HepG2 (cell line): ENCODE data around the gene PRR12. TPM values are rescaled to one million over a fixed set of nuclear protein-coding genes. Genes with fewer than 3 reads are reported as not detected.

ENCODE experiments used
- ATAC-seq: fragments of 200-7000 bp; cut with Tn5 transposase; 3 replicates; pipeline ENCODE4 v1.9.1; 2020; ENCODE audit warnings: mild to moderate bottlenecking, moderate library complexity
- BruUV-seq: library from RNA; stranded (reverse); fragments of 400-500 nt; replicated peaks from 2 replicates; lab custom pipeline; 2021; lab: Mats Ljungman, UMichigan
- CTCF ChIA-PET: fragments of 300-600 bp; formaldehyde crosslinking; extraction: SDS; loops from one replicate; lab custom pipeline; 2021; ENCODE audit warnings: low total read pairs, inconsistent platforms, low intra/inter-chr PET ratio; lab: Yijun Ruan, JAX
- POLR2A ChIA-PET: fragments of 350-600 bp; sonication (Branson Sonifier 250); formaldehyde crosslinking; loops from one replicate; lab custom pipeline; 2020; ENCODE audit warnings: antibody characterized with exemption, inconsistent platforms; lab: Yijun Ruan, JAX
- DNase-seq: peaks from one replicate; pipeline ENCODE4 v3.0.0-alpha.2; 2015; ENCODE audit warnings: low spot score
- FAIRE-seq: peaks from 3 replicates; lab custom pipeline; 2011; peaks lifted over from hg19 to GRCh38; lab: Jason Lieb, UNC
- H2AFZ ChIP-seq: one replicate; pipeline ENCODE4 v1.6.1; 2011; ENCODE audit warnings: low read length, inconsistent platforms
- H3K27ac ChIP-seq: fragments of 300-600 bp; 3 replicates; pipeline ENCODE4 v1.8.0; 2011; ENCODE audit warnings: mixed run types, mild to moderate bottlenecking, mixed read lengths, low read length, inconsistent platforms; ENCODE audit not compliant: insufficient read depth; ENCODE audit errors: extremely low read length
- H3K27me3 ChIP-seq, 2 experiments: fragments of 200-600 bp in 1 of 2; 2 replicates in 1 of 2; 3 replicates in 1 of 2; pipeline versions ENCODE4 v1.6.0 to v1.8.0; 2011; ENCODE audit warnings: low read length in 2 of 2, mild to moderate bottlenecking in 2 of 2, moderate library complexity in 2 of 2, inconsistent platforms in 1 of 2; ENCODE audit not compliant: insufficient read depth in 2 of 2, control insufficient read depth in 1 of 2
- H3K36me3 ChIP-seq, 2 experiments: fragments of 200-600 bp in 1 of 2; replicated peaks in 1 of 2; 2 replicates in 1 of 2; 3 replicates in 1 of 2; pipeline versions ENCODE4 v1.5.1 to v1.8.0; 2011; ENCODE audit warnings: low read length in 2 of 2, inconsistent platforms in 1 of 2; ENCODE audit not compliant: insufficient read depth in 2 of 2, control insufficient read depth in 1 of 2
- H3K4me1 ChIP-seq: 2 replicates; pipeline ENCODE4 v1.5.1; 2012; ENCODE audit warnings: low read length, inconsistent platforms; ENCODE audit not compliant: insufficient read depth
- H3K4me2 ChIP-seq: 2 replicates; pipeline ENCODE4 v1.6.0; 2011; ENCODE audit warnings: low read depth, low read length, inconsistent platforms
- H3K4me3 ChIP-seq, 3 experiments: fragments of 200-600 bp in 1 of 3; sonication (generic), shearing (Covaris generic) in 1 of 3; replicated peaks in 1 of 3; 2 replicates each; pipeline ENCODE4 v1.5.1; 2011 to 2016; ENCODE audit warnings: low read length in 3 of 3, inconsistent platforms in 2 of 3, low read depth in 2 of 3, mild to moderate bottlenecking in 2 of 3, control low read depth in 1 of 3, mixed read lengths in 1 of 3; ENCODE audit not compliant: insufficient read depth in 1 of 3
- H3K79me2 ChIP-seq: one replicate; pipeline ENCODE4 v1.6.1; 2011; ENCODE audit warnings: low read length, inconsistent platforms; ENCODE audit not compliant: insufficient read depth
- H3K9ac ChIP-seq: 2 replicates; pipeline ENCODE4 v1.6.0; 2011; ENCODE audit warnings: mild to moderate bottlenecking, low read depth, low read length, inconsistent platforms; ENCODE audit not compliant: insufficient read depth
- H3K9me3 ChIP-seq: 2 replicates; pipeline ENCODE4 v1.5.1; 2012; ENCODE audit warnings: mild to moderate bottlenecking, low read length
- H4K20me1 ChIP-seq: 2 replicates; pipeline ENCODE4 v1.6.0; 2011; ENCODE audit warnings: inconsistent platforms, mild to moderate bottlenecking, low read length, moderate library complexity; ENCODE audit not compliant: insufficient read depth
- KDM5B ChIP-seq: sonication (generic); formaldehyde crosslinking; IDR thresholded peaks from 2 replicates; pipeline ENCODE4 v1.4.0; 2020; ENCODE audit warnings: missing genetic modification reagents, mild to moderate bottlenecking, borderline replicate concordance
- PAX8 ChIP-seq: sonication (generic); formaldehyde crosslinking; IDR thresholded peaks from 2 replicates; pipeline ENCODE4 v1.8.0; 2022; ENCODE audit warnings: mild to moderate bottlenecking, missing genetic modification reagents, borderline replicate concordance
- SMARCE1 ChIP-seq: fragments of 450-650 bp; IDR thresholded peaks from 2 replicates; pipeline ENCODE4 v1.6.1; 2017; ENCODE audit warnings: borderline replicate concordance
- ZKSCAN8 ChIP-seq: IDR thresholded peaks from 2 replicates; pipeline ENCODE4 v1.6.1; 2016; ENCODE audit warnings: borderline replicate concordance, missing genetic modification reagents, missing compliant biosample characterization
- ZNF224 ChIP-seq: sonication (generic); formaldehyde crosslinking; IDR thresholded peaks from 2 replicates; pipeline ENCODE4 v1.5.0; 2020; ENCODE audit warnings: mild to moderate bottlenecking, missing genetic modification reagents
- ZNF235 ChIP-seq: sonication (generic); formaldehyde crosslinking; IDR thresholded peaks from 2 replicates; pipeline ENCODE4 v1.8.1; 2023; ENCODE audit warnings: mild to moderate bottlenecking, missing genetic modification reagents, borderline replicate concordance
- ZNF547 ChIP-seq: sonication (generic); formaldehyde crosslinking; IDR thresholded peaks from 2 replicates; pipeline ENCODE4 v1.5.1; 2020; ENCODE audit warnings: mild to moderate bottlenecking, missing genetic modification reagents
- ZNF552 ChIP-seq: sonication (generic); formaldehyde crosslinking; IDR thresholded peaks from 2 replicates; pipeline ENCODE4 v1.9.0; 2022; ENCODE audit warnings: missing genetic modification reagents, mild to moderate bottlenecking, borderline replicate concordance
- ZSCAN31 ChIP-seq: sonication (generic); formaldehyde crosslinking; IDR thresholded peaks from 2 replicates; pipeline ENCODE4 v1.5.0; 2020; ENCODE audit warnings: low read depth, mild to moderate bottlenecking, missing genetic modification reagents
- WGBS: methylation state at CpG from one replicate; pipeline ENCODE4 v1.1.6; 2017; ENCODE audit warnings: low lambda C conversion rate; 5-methylcytosine and 5-hydroxymethylcytosine counted together
- in situ Hi-C: cut with HindIII; loops from 2 replicates; pipeline ENCODE4 v1.10.0; 2017; ENCODE audit warnings: low pct_unique_long_range_greater_than_20kb; ENCODE audit not compliant: extremely low pct_ligation_motif_present
- intact Hi-C: fragments of 100-400 bp; cut with micrococcal nuclease; formaldehyde crosslinking; loops from one replicate; pipeline ENCODE4 v1.10.0; 2022; ENCODE audit not compliant: unreplicated experiment
- polyA plus RNA-seq, 8 experiments: library from polyadenylated mRNA; depleted of rRNA in 3 of 8; stranded (reverse) in 7 of 8; unstranded in 1 of 8; fragments of >200 nt; fragmentation: Illumina TruSeq in 4 of 8; extraction: Trizol in 4 of 8; gene quantifications; 2 replicates each; pipeline versions ENCODE4 v1.2.1 to v1.2.3, GENCODE V29; 2011 to 2016; ENCODE audit warnings: low read depth in 4 of 8, missing spikeins in 1 of 8, mixed read lengths in 1 of 8; ENCODE audit not compliant: insufficient read depth in 1 of 8
- total RNA-seq, 5 experiments: library from RNA; depleted of rRNA; stranded (reverse); fragments of >200 nt; fragmentation: Illumina TruSeq; extraction: Trizol; gene quantifications; 2 replicates each; pipeline ENCODE4 v1.2.3, GENCODE V29; 2016; ENCODE audit warnings: low read depth in 1 of 5
- TF ChIP-seq, protein P1 (sequence below): IDR thresholded peaks from 2 replicates; pipeline ENCODE4 v1.6.1; 2016
- TF ChIP-seq, protein P2 (sequence below): sonication (generic); formaldehyde crosslinking; IDR thresholded peaks from 2 replicates; pipeline ENCODE4 v1.8.0; 2022; ENCODE audit warnings: missing genetic modification reagents, mild to moderate bottlenecking, inconsistent platforms, borderline replicate concordance
- TF ChIP-seq, protein P3 (sequence below): sonication (generic); formaldehyde crosslinking; IDR thresholded peaks from 2 replicates; pipeline ENCODE4 v1.8.0; 2022; ENCODE audit warnings: mild to moderate bottlenecking, missing genetic modification reagents, moderate library complexity

PRR12 gene
- total and polyA plus RNA-seq, 2 of the 13 experiments (the other 11 are each of a cell fraction or from before 2014, with no cell fraction given), result 0.62 to 1.5 TPM

DNA sequence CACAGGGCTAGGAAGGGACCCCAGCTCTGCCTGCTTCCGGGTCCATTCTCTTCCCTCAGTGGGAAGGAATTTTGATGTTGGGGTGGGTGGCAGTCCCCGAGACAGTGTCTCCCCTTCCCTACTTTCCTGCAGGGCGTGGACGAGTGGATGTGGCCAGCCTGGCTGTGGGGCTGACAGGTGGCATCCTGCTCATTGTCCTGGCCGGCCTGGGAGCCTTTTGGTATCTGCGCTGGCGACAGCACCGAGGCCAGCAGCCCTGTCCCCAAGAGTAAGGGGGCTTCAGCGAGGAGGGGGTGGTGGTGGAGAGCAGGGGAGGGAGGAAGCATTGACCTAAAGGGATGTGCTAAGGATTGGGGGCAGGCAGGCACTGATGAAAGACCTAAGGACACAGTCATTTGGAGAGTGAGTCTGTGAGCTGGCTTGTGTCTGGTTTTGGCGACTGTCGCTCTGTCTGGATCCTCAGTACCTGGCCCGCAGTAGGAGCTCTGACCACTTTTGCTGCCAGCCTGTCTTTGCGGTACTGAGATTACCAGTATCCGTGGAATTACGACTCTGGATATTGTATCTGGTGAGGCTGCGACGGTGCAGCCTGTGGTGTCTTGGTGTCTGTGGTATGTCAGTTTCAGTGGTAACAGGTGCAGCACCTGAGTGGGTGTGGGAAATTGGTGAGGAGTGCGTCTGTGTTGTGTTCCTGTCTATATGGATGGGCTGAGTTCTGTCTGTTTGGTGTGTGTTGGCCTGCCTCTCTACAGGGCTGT lies 2.4 kb upstream of the PRR12 start:
- POLR2A ChIA-PET, result interaction anchor here (0.5 to 4.2 kb wide), 4 partner anchors 8 to 88 kb away, joined by 3 to 58 read pairs (median 19); partner anchors contain the start of genes NOSIP, PRMT1, PRRG2 and RRAS
- H3K9ac ChIP-seq, result no peak overlapping the region
- H3K27ac ChIP-seq, result no peak overlapping the region
- intact Hi-C loops (no loop called here), in situ Hi-C loops (no loop called here)
- H3K79me2 ChIP-seq, result peaks cover 12% of the 10 kb centered on the region
- no peak overlapping the region for H2AFZ ChIP-seq
- no TSS peak for BruUV-seq
- 0 out of 2 replicates have a peak, but pooled peaks cover 2% of the 10 kb centered on the region for H4K20me1 ChIP-seq
- H3K9me3 ChIP-seq, result no peaks in the 10 kb centered on the region
- DNase-seq (no peak), ATAC-seq (no peak), FAIRE-seq (no peak)
- no peak overlapping the region for H3K4me2 ChIP-seq
- peaks cover 34% of the 10 kb centered on the region for H3K4me1 ChIP-seq
- peaks cover 0 to under 1% of the 10 kb centered on the region in 2 experiments; a peak in 2 of 5 replicates for H3K36me3 ChIP-seq
- H3K4me3 ChIP-seq, result no peak overlapping the region
- WGBS, result 58% methylated on average over 10 of the region's 18 CpGs
- CTCF ChIA-PET, result no interaction called here
- TF ChIP-seq PAX8 (CRISPR knock-in tag) (no peak), ZSCAN31 (CRISPR knock-in tag) (no peak), ZNF552 (CRISPR knock-in tag) (no peak), ZNF235 (CRISPR knock-in tag) (no peak), SMARCE1 (no peak), KDM5B (no peak), ZKSCAN8 (CRISPR knock-in tag) (no peak), ZNF224 (no peak), ZNF547 (CRISPR knock-in tag) (no peak)
- TF ChIP-seq, protein P1, sequence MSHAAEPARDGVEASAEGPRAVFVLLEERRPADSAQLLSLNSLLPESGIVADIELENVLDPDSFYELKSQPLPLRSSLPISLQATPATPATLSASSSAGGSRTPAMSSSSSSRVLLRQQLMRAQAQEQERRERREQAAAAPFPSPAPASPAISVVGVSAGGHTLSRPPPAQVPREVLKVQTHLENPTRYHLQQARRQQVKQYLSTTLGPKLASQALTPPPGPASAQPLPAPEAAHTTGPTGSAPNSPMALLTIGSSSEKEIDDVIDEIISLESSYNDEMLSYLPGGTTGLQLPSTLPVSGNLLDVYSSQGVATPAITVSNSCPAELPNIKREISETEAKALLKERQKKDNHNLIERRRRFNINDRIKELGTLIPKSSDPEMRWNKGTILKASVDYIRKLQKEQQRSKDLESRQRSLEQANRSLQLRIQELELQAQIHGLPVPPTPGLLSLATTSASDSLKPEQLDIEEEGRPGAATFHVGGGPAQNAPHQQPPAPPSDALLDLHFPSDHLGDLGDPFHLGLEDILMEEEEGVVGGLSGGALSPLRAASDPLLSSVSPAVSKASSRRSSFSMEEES (CRISPR knock-in tag), result no peak
- TF ChIP-seq, protein P2, sequence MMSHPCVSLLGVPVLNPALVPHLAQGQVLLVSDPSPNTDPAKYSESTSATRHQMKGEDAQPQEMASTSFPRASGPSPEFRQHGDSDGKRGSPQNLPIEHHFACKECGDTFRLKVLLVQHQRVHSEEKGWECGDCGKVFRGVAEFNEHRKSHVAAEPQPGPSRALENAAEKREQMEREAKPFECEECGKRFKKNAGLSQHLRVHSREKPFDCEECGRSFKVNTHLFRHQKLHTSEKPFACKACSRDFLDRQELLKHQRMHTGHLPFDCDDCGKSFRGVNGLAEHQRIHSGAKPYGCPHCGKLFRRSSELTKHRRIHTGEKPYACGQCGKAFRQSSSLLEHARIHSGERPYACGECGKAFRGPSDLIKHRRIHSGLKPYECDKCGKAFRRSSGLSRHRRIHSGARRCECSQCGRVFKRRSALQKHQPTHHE (CRISPR knock-in tag), result no peak
- TF ChIP-seq, protein P3, sequence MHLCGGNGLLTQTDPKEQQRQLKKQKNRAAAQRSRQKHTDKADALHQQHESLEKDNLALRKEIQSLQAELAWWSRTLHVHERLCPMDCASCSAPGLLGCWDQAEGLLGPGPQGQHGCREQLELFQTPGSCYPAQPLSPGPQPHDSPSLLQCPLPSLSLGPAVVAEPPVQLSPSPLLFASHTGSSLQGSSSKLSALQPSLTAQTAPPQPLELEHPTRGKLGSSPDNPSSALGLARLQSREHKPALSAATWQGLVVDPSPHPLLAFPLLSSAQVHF, result no peak
- no peaks in the 10 kb centered on the region; a peak in 1 of 5 replicates for H3K27me3 ChIP-seq
